Mononuclear cell (primary cell): ENCODE data around the gene ESPNL. TPM values are rescaled to one million over a fixed set of nuclear protein-coding genes. Genes with fewer than 3 reads are reported as not detected.

Source experiments
- H3K27me3 ChIP-seq: 2 replicates; pipeline ENCODE4 v1.6.0; 2011; ENCODE audit warnings: low read length, control low read depth; ENCODE audit not compliant: insufficient read depth
- H3K4me1 ChIP-seq: 2 replicates; pipeline ENCODE4 v1.5.1; 2011; ENCODE audit warnings: mild to moderate bottlenecking, low read length, control low read depth; ENCODE audit not compliant: insufficient read depth
- H3K4me3 ChIP-seq: 2 replicates; pipeline ENCODE4 v1.5.1; 2011; ENCODE audit warnings: mild to moderate bottlenecking, low read length, moderate library complexity
- H3K9me3 ChIP-seq: 2 replicates; pipeline ENCODE4 v1.5.1; 2011; ENCODE audit warnings: low read depth, mild to moderate bottlenecking, control low read depth, low read length
- total RNA-seq: library from RNA; depleted of rRNA; stranded (reverse); fragments of >200 nt; gene quantifications from one replicate; pipeline ENCODE4 v1.2.3, GENCODE V29; 2012

The ESPNL gene
- total RNA-seq, 1 donor: 0.10 TPM

DNA sequence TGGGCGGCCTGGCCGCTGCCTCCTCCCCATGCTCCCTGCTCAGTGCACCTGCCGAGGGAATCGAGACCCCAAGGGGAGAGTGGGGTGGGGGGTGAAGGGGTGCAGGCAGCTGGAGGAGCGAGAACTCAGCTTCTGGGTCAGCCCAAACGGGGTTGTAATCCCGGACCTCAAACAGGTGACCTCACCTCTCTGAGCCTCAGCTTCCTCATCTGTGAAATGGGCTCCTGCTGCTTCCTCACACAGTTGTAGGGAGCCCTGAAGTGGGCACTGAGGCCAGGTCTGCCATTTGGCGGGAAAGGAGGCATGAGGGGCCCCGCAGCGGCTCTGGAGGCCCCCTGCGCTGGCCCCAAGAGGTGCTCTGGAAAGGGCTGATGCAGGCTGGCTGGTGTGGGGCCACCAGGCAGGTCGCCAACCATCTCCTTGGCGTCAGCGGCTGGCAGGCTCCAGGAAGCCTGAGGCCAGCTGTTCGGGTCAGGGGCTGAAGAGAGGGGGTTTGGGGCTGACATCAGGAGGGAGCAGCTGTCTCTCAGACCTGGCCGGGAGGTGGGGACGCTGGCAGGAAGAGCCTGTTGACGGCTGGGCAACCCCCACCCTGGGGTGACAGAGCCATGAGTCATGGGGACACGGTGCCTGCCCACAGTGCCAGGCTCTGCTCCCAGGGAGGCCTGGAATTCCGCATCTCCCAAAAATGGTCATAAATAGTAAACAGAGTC, 43.3 kb downstream of the ESPNL start:
- no peaks in the 10 kb centered on the region for H3K27me3 ChIP-seq
- H3K4me1 ChIP-seq: peaks cover 17% of the 10 kb centered on the region
- H3K4me3 ChIP-seq: no peak overlapping the region
- no peaks in the 10 kb centered on the region for H3K9me3 ChIP-seq

DNA sequence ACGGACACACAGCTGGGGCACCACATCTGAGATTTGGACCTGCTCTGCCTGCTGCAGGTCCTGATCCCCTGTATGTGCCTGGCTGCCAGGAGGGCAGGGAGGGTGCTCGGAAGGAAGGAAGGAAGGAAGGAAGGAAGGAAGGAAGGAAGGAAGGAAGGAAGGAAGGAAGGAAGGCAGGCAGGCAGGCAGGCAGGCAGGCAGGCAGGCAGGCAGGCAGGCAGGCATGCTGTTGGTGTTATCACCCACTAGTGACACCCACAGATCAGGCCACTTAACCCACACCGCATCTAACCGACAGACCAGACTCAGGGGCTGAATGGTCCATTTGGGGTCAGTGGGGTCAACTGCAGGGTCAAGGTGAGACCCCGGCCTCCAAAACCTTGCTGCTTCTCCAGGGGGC, 44.1 kb downstream of the ESPNL start:
- Histone ChIP-seq H3K4me1 (peaks cover 15% of the 10 kb centered on the region), H3K9me3 (no peaks in the 10 kb centered on the region), H3K4me3 (no peak overlapping the region), H3K27me3 (no peaks in the 10 kb centered on the region)

DNA sequence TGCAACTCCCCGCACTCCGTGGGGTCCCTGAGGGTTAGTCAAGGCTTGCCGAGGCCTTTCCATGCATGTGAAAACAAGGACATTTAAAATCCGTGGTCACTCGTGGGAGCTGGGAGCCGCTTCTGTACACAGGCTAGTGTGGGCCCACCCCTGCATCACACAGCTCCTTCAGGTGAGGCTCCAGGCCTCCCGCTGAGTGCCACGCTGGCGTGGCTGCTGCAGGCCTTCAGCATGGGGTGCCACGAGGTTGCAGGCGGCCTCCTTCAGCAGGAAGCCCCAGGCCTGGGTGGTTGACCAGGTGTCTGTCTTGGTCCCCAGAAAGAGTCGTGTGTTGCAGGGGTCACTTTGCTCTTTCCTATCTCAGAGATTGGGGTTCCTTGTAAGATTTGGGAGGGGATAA, 44.9 kb downstream of the ESPNL start:
- peaks cover 15% of the 10 kb centered on the region for H3K4me1 ChIP-seq
- no peaks in the 10 kb centered on the region for H3K27me3 ChIP-seq
- no peak overlapping the region for H3K4me3 ChIP-seq
- H3K9me3 ChIP-seq: no peaks in the 10 kb centered on the region

DNA sequence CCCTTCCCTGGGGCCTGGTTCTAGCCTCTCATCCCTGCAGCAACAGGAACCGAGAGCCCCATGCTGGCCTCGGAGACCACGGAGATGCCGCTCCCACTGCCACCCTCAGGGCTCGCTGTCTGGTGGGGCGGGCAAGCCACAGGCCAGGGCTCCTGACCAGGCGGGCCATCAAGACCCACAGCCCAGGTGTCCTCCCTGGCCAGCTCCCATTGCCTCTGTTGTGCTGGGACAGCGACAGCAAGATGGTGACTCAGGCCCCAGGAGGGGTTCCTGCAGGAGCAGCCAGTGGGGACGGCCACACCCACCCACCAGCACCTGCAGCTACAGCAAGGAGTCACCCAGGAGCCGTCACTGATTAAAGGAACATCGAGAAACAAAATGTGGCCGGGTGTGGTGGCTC, 45.7 kb downstream of the ESPNL start:
- Histone ChIP-seq H3K4me1 (peaks cover 15% of the 10 kb centered on the region), H3K27me3 (no peaks in the 10 kb centered on the region), H3K4me3 (no peak overlapping the region), H3K9me3 (no peaks in the 10 kb centered on the region)

DNA sequence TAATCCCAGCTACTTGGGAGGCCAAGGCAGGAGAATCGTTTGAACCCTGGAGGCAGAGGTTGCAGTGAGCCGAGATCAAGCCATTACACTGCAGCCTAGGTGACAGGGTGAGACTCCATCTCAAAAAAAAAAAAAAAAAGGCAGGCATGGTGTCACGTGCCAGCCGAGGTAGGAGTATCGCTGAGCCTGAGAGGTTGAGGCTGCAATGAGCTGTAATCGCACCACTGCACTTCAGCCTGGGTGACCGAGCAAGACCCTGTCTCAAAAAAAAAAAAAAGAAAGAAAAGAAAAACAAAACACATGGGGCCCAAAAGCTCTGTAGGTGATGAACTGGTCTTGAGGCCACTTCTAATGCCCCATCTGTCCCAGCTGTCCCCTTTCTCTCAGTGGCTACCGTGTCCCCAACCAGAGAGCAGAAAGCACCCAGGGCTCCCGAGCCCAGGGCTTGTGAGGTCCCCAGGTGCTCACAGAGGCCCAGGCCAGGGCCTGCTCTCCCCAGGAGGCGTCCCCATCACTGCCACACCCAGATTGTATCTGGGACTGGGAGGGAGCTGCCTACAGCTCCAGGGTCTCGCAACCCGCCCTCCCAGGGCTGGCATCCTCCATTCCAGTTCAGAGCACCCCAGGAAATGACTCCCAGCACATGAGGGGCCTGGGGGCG, 46.9 kb downstream of the ESPNL start:
- H3K27me3 ChIP-seq: no peaks in the 10 kb centered on the region
- H3K9me3 ChIP-seq: no peaks in the 10 kb centered on the region
- H3K4me1 ChIP-seq: peaks cover 3% of the 10 kb centered on the region
- no peak overlapping the region for H3K4me3 ChIP-seq

DNA sequence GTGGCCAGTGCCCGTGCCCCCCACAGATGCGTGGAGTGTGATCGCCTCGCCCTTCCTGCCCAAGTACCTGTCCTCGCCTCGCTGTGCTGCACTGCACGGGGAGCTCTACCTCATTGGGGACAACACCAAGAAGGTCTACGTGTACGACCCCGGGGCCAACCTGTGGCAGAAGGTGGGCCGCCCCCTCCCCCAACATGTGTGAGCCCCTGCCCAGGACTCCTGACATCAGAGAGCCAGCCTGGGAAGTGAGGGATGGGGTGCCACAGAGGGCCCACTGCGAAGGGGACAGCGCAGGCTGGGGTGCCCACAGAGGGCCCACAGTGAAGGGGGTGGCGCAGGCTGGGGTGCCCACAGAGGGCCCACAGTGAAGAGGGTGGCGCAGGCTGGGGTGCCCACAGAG, 48.8 kb downstream of the ESPNL start:
- Histone ChIP-seq H3K4me3 (no peak overlapping the region), H3K4me1 (no peaks in the 10 kb centered on the region), H3K27me3 (no peaks in the 10 kb centered on the region), H3K9me3 (no peaks in the 10 kb centered on the region)

DNA sequence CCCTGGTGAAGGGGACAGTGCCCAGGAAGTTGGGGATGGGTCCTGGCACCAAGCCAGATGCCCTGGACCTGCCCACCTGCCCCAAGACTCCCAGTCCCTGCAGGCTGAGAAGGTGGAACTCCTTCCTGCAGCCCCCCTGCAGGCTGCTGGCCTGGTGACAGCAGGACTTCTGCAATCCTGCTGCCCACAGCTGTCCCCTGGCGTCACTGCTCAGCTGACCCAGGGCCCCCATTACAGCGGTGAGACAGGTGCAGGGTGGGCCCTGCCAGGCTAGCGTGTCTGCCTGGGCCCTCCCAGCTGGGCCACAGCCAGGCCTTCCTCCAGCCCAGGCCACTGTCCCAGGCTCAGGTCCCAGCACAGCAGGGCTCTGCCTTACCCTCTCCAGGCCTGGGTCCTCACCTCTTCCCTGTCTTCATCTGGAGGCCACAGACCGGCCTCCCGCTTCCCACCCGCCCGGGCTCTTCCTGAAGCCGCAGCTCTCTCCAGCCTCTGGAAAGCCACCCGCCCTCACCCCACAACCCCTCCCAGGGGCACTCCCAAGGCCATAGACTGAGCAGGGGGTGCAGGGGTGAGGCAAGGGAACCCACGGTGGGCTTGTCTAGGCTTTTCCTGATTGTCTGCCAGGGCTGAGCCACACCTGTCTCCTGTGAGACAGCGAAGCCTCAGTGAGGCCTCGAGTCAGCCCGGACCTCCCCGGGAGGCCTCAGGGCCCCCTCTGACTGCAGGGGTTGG, 49.9 kb downstream of the ESPNL start:
- Histone ChIP-seq H3K4me3 (no peak overlapping the region), H3K4me1 (no peaks in the 10 kb centered on the region), H3K9me3 (no peaks in the 10 kb centered on the region), H3K27me3 (no peaks in the 10 kb centered on the region)

DNA sequence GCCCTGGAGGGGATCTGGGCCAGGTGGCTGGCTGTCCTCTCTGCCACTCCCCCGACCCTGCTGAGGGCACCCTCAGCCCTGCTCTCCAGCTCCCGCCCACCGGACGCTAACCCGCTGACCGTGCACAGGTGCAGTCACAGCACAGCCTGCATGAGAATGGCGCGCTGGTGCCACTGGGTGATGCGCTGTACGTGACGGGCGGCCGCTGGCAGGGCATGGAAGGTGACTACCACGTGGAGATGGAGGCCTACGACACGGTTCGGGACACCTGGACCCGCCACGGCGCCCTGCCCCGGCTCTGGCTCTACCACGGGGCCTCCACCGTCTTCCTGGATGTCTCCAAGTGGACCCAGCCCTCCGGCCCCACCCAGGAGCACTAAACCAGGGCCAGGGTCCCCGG, 50.5 kb downstream of the ESPNL start:
- no peaks in the 10 kb centered on the region for H3K9me3 ChIP-seq
- H3K27me3 ChIP-seq: no peaks in the 10 kb centered on the region
- H3K4me1 ChIP-seq: no peaks in the 10 kb centered on the region
- H3K4me3 ChIP-seq: no peak overlapping the region

DNA sequence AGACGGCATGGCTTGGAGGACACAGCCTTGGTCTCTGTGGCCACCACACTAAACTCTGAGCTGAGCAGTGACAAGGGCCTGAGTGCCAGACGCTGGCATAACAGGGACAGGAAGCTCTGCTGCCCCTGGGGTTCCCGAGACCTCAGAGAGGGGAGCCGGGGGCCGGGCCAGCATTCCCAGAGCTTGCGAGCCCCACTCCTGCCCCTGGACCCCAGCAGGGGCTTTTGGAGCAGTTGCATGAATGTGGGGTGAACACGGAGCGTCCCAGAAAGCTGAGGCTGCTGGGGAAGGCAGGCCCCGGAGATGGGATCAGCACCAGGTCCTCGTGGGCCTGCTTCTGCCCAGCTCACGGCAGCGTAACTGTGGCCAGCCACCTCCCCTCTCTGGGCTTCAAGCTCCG, 51.1 kb downstream of the ESPNL start:
- Histone ChIP-seq H3K9me3 (no peaks in the 10 kb centered on the region), H3K4me3 (no peak overlapping the region), H3K27me3 (no peaks in the 10 kb centered on the region), H3K4me1 (no peaks in the 10 kb centered on the region)

DNA sequence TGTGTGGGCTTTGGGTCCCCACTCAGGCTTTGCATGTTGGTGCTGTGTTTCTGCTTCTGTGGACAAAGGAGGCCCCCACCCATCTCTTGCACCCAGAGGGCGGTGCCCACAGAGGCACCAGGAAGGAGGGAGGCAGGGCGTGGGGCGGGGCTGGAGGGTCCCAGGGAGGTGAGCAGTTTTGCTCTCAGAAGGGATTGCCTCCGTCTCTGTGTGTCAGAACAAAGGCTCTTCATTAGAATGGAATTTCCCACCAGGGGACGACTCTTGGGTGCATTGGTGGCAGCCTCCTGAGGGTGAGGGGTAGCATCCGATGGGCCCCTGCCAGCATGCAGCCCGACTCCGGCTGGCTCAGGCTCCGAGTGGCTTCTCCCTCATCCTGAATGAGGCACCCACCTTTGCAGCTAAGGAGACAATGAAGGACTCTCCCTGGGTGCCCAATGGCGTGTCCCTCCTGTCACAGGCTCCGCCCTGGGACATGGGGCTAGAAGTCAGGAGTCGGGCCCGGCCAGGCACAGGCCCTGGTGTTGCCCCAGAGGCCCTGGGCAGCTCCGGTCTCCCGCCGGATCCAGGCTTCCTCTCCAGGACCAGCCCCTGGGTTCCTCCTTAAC, 51.6 kb downstream of the ESPNL start:
- no peak overlapping the region for H3K4me3 ChIP-seq
- H3K9me3 ChIP-seq: no peaks in the 10 kb centered on the region
- H3K27me3 ChIP-seq: no peaks in the 10 kb centered on the region
- no peaks in the 10 kb centered on the region for H3K4me1 ChIP-seq

DNA sequence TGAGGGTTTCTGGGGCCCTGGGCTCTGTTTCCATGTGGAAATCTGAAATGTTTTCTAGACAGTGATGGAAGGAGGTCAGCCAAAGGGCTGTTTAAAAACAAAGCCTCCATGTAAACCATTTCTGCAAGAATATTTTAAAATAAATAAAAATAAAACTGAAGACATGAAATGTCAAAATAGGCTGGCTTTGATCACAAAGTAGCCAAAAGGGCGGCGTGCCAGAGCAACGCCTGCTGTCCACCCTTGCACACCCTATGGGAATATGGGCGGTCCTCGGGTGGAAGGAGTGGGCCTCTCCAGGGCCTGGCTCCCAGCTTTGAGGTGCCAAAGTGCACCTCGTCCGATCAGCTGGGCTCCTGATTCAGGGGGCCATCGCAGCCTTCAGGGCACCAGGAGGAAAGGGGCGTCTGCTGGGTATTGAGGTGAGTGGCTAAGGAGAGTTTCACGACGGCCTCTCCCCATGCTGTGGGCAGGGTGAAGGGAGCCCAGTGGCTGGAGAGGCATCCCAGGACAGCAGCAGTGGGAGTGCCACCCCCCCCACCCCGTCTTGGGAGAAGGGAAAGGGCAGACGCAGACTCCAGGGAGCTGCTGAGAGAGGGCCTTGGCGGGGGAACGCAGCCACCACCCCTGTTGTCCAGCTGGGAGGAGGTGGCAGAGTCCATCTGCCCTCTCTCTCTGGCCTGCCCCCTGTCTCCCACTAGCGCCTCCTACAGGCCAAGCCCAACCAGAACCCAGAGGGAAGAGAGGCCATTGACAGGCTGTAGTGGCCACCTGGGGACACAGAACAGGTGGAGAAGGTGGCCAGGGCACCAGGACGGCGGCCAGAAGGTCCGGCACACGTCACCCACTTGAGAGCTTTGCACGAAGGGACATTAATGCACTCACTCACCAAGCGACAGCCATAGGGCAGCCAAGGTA, 52.9 kb downstream of the ESPNL start:
- no peaks in the 10 kb centered on the region for H3K9me3 ChIP-seq
- H3K4me3 ChIP-seq: no peak overlapping the region

DNA sequence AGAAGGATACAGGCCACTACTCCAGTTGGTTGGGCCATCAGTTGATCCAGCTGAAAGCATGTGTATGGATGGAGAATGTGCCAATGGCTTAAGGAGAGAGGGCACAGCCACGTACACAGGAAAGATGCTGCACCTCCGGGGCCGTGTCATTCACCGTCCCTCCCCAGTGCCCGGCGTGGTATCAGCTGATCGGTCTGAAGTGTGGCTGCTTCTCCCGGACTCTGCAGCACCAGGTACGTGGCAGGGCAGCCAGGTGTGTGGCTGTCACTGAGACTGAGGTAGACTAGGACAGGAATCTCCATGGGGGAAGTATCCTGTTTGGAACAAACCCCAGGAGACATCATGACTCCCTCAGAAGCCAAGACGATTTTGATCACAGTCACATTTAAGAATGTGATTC, 54.4 kb downstream of the ESPNL start:
- H3K4me1 ChIP-seq: peaks cover 5% of the 10 kb centered on the region
- peaks cover 4% of the 10 kb centered on the region for H3K27me3 ChIP-seq
- H3K4me3 ChIP-seq: no peak overlapping the region
- no peaks in the 10 kb centered on the region for H3K9me3 ChIP-seq

More for the DNA sequence above, 52.9 kb downstream of the ESPNL start:
- Histone ChIP-seq H3K4me1 (no peaks in the 10 kb centered on the region), H3K27me3 (no peaks in the 10 kb centered on the region)

DNA sequence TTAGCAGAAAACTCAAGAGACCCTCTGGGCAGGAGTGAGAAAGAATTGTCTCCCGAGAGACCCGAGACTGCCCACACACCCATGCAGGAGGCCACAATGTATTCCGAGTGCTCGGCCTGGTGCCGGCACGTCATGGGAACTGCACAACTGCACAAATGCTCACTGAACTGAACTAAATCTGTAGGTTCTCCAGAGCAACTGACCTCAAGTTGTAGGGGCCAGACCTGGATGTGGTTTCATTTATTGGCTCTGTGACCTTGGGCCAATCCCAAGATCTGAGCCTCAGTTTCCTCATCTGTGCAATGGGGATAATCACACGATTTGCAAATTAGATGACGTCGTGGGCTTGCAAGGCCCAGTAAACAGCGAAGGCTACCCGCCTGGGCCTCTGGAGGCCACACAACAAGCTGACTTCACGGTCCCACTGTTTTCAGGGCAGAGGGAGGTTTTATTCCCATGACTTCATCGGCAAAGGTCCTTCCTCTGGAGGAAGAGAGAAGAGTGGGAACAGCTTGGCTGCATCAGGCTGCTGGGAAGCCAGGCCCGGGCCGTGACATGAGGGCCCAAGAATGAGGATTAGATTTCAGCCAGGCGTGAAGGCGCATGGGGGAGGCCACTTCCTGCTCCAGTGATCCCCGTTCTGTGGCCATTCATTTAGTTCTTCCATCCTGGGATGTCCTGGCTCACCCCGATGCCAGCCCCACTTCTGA, 55.1 kb downstream of the ESPNL start:
- peaks cover 11% of the 10 kb centered on the region for H3K4me1 ChIP-seq
- H3K4me3 ChIP-seq: no peak overlapping the region
- H3K27me3 ChIP-seq: peaks cover 11% of the 10 kb centered on the region
- no peaks in the 10 kb centered on the region for H3K9me3 ChIP-seq
